IMR-90 (cell line): Measurements from ENCODE around the gene CTBP1. TPM values are rescaled to one million over a fixed set of nuclear protein-coding genes. Genes with fewer than 3 reads are reported as not detected.

ENCODE experiments used
- ATAC-seq: fragments of 200-7000 bp; cut with Tn5 transposase; 2 replicates; pipeline ENCODE4 v1.9.1; 2020; ENCODE audit warnings: low read depth, mild to moderate bottlenecking, moderate library complexity
- BruUV-seq: library from RNA; stranded (reverse); fragments of 400-500 nt; replicated peaks from 2 replicates; lab custom pipeline; 2021; lab: Mats Ljungman, UMichigan
- CTCF ChIA-PET: fragments of 300-600 bp; formaldehyde crosslinking; extraction: SDS; loops from one replicate; lab custom pipeline; 2021; ENCODE audit warnings: antibody characterized with exemption; lab: Yijun Ruan, JAX
- POLR2A ChIA-PET: fragments of 300-600 bp; sonication (Branson Sonifier 250); formaldehyde crosslinking; loops from one replicate; lab custom pipeline; 2022; ENCODE audit warnings: antibody characterized with exemption; ENCODE audit not compliant: unreplicated experiment; lab: Charles Lee
- DNase-seq: peaks from one replicate; pipeline ENCODE4 v3.0.0; 2013
- H2AFZ ChIP-seq: replicated peaks from 2 replicates; pipeline ENCODE3; 2013; ENCODE audit warnings: low read length, mild to moderate bottlenecking; ENCODE audit not compliant: poor library complexity
- H2AK5ac ChIP-seq: 2 replicates; pipeline ENCODE4 v1.6.1; 2013; ENCODE audit warnings: low read depth, low read length, inconsistent platforms
- H2AK9ac ChIP-seq: replicated peaks from 2 replicates; pipeline ENCODE3; 2013; ENCODE audit warnings: mild to moderate bottlenecking, low read depth, low read length, moderate library complexity; ENCODE audit not compliant: poor library complexity
- H2BK120ac ChIP-seq: 2 replicates; pipeline ENCODE4 v1.6.1; 2013; ENCODE audit warnings: low read depth, low read length, inconsistent platforms
- H2BK15ac ChIP-seq: 3 replicates; pipeline ENCODE4 v1.6.1; 2013; ENCODE audit warnings: low read depth, low read length, inconsistent platforms
- H2BK20ac ChIP-seq: 2 replicates; pipeline ENCODE4 v1.6.1; 2013; ENCODE audit warnings: low read depth, mild to moderate bottlenecking, inconsistent platforms, low read length, moderate library complexity
- H2BK5ac ChIP-seq: 2 replicates; pipeline ENCODE4 v1.6.1; 2013; ENCODE audit warnings: mild to moderate bottlenecking, low read depth, low read length, inconsistent platforms; ENCODE audit not compliant: poor library complexity, severe bottlenecking
- H3K14ac ChIP-seq: replicated peaks from 2 replicates; pipeline ENCODE4 v1.6.1; 2013; ENCODE audit warnings: low read depth, low read length, inconsistent platforms
- H3K18ac ChIP-seq: 2 replicates; pipeline ENCODE4 v1.6.1; 2013; ENCODE audit warnings: low read depth, low read length, control low read depth
- H3K23ac ChIP-seq: 2 replicates; pipeline ENCODE4 v1.6.1; 2013; ENCODE audit warnings: low read depth, low read length, inconsistent platforms
- H3K27ac ChIP-seq: 2 replicates; pipeline ENCODE4 v1.5.1; 2013; ENCODE audit warnings: mild to moderate bottlenecking, control low read depth, low read length; ENCODE audit not compliant: insufficient read depth
- H3K27me3 ChIP-seq: 2 replicates; pipeline ENCODE4 v1.6.1; 2013; ENCODE audit warnings: low read length; ENCODE audit not compliant: control insufficient read depth, insufficient read depth
- H3K36me3 ChIP-seq: 2 replicates; pipeline ENCODE4 v1.6.1; 2013; ENCODE audit warnings: low read length, mixed read lengths; ENCODE audit not compliant: control insufficient read depth, insufficient read depth
- H3K4ac ChIP-seq: 2 replicates; pipeline ENCODE4 v1.6.1; 2013; ENCODE audit warnings: low read depth, low read length, inconsistent platforms
- H3K4me1 ChIP-seq: 2 replicates; pipeline ENCODE4 v1.6.1; 2013; ENCODE audit warnings: low read length, mixed read lengths; ENCODE audit not compliant: control insufficient read depth, insufficient read depth
- H3K4me2 ChIP-seq: 2 replicates; pipeline ENCODE4 v1.6.1; 2013; ENCODE audit warnings: low read depth, mild to moderate bottlenecking, control low read depth, low read length, moderate library complexity
- H3K4me3 ChIP-seq: 2 replicates; pipeline ENCODE4 v1.5.1; 2013; ENCODE audit warnings: low read depth, mild to moderate bottlenecking, control low read depth, low read length, moderate library complexity; ENCODE audit not compliant: insufficient read depth
- H3K56ac ChIP-seq: 2 replicates; pipeline ENCODE4 v1.6.1; 2013; ENCODE audit warnings: low read length, inconsistent platforms; ENCODE audit not compliant: insufficient read depth; ENCODE audit errors: extremely low read depth
- H3K79me1 ChIP-seq, 2 experiments: 2 replicates each; pipeline ENCODE4 v1.6.1; 2013; ENCODE audit warnings: low read length in 2 of 2, inconsistent platforms in 1 of 2, low read depth in 1 of 2
- H3K9ac ChIP-seq: 2 replicates; pipeline ENCODE4 v1.6.1; 2013; ENCODE audit warnings: low read depth, low read length, control low read depth
- H3K9me1 ChIP-seq: 2 replicates; pipeline ENCODE4 v1.6.1; 2013; ENCODE audit warnings: low read length, inconsistent platforms; ENCODE audit not compliant: insufficient read depth
- H3K9me3 ChIP-seq: 2 replicates; pipeline ENCODE4 v1.6.1; 2013; ENCODE audit warnings: low read length; ENCODE audit not compliant: control insufficient read depth, insufficient read depth
- H4K20me1 ChIP-seq: 2 replicates; pipeline ENCODE4 v1.6.1; 2013; ENCODE audit warnings: low read length, inconsistent platforms; ENCODE audit not compliant: insufficient read depth
- H4K5ac ChIP-seq: 2 replicates; pipeline ENCODE4 v1.6.1; 2013; ENCODE audit warnings: mild to moderate bottlenecking, low read depth, low read length, control low read depth
- H4K8ac ChIP-seq, 2 experiments: 2 replicates each; pipeline ENCODE4 v1.6.1; 2013; ENCODE audit warnings: low read depth in 2 of 2, low read length in 2 of 2, control low read depth in 1 of 2, inconsistent platforms in 1 of 2
- H4K91ac ChIP-seq: 2 replicates; pipeline ENCODE4 v1.6.1; 2013; ENCODE audit warnings: low read depth, low read length, inconsistent platforms; ENCODE audit not compliant: insufficient read depth
- BHLHE40 ChIP-seq: fragments of 150-350 bp; IDR thresholded peaks from 2 replicates; pipeline ENCODE4 v1.6.1; 2016; ENCODE audit warnings: mild to moderate bottlenecking, low read depth, low read length
- CEBPB ChIP-seq: IDR thresholded peaks from 2 replicates; pipeline ENCODE4 v1.6.1; 2012; ENCODE audit warnings: low read depth, low read length, improper control_type of control experiment
- CHD1 ChIP-seq: IDR thresholded peaks from 2 replicates; pipeline ENCODE4 v1.6.1; 2012; ENCODE audit warnings: low read depth, low read length, improper control_type of control experiment
- CTCF ChIP-seq: conservative IDR thresholded peaks from 2 replicates; pipeline ENCODE4 v1.5.1; 2012; ENCODE audit warnings: mild to moderate bottlenecking, low read depth, low read length, improper control_type of control experiment
- ELK1 ChIP-seq: fragments of 150-350 bp; IDR thresholded peaks from 2 replicates; pipeline ENCODE4 v1.6.1; 2016; ENCODE audit warnings: low read depth, mild to moderate bottlenecking, low read length, moderate library complexity, borderline replicate concordance
- FOS ChIP-seq: fragments of 150-350 bp; IDR thresholded peaks from 2 replicates; pipeline ENCODE4 v1.6.1; 2016; ENCODE audit warnings: low read depth, low read length
- MAFK ChIP-seq: IDR thresholded peaks from 2 replicates; pipeline ENCODE4 v1.6.1; 2012; ENCODE audit warnings: low read depth, low read length, improper control_type of control experiment
- MAZ ChIP-seq: IDR thresholded peaks from 2 replicates; pipeline ENCODE4 v1.6.1; 2012; ENCODE audit warnings: low read depth, mild to moderate bottlenecking, low read length, improper control_type of control experiment, moderate library complexity, borderline replicate concordance
- MXI1 ChIP-seq: IDR thresholded peaks from 2 replicates; pipeline ENCODE4 v1.6.1; 2012; ENCODE audit warnings: low read depth, mild to moderate bottlenecking, low read length, moderate library complexity, borderline replicate concordance
- NFE2L2 ChIP-seq: fragments of 150-350 bp; IDR thresholded peaks from 2 replicates; pipeline ENCODE4 v1.6.1; 2016; ENCODE audit warnings: low read depth, mild to moderate bottlenecking, low read length
- POLR2A ChIP-seq: IDR thresholded peaks from 2 replicates; pipeline ENCODE4 v1.6.1; 2012; ENCODE audit warnings: mild to moderate bottlenecking, low read depth, low read length
- RAD21 ChIP-seq: IDR thresholded peaks from 2 replicates; pipeline ENCODE4 v1.6.1; 2012; ENCODE audit warnings: low read length, improper control_type of control experiment
- RCOR1 ChIP-seq: IDR thresholded peaks from 2 replicates; pipeline ENCODE4 v1.6.1; 2012; ENCODE audit warnings: mild to moderate bottlenecking, low read length, improper control_type of control experiment; ENCODE audit not compliant: insufficient replicate concordance
- RFX5 ChIP-seq: IDR thresholded peaks from 2 replicates; pipeline ENCODE4 v1.8.0; 2012; ENCODE audit warnings: low read depth, mild to moderate bottlenecking, low read length, moderate library complexity
- SMC3 ChIP-seq: fragments of 150-350 bp; IDR thresholded peaks from 2 replicates; pipeline ENCODE4 v1.6.1; 2016; ENCODE audit warnings: low read depth, mild to moderate bottlenecking, antibody characterized with exemption, low read length, moderate library complexity
- USF2 ChIP-seq: fragments of 150-350 bp; IDR thresholded peaks from 2 replicates; pipeline ENCODE4 v1.6.1; 2017; ENCODE audit warnings: mild to moderate bottlenecking, antibody characterized with exemption, low read length, low read depth
- WGBS, 2 experiments: methylation state at CpG; one replicate each; pipeline versions ENCODE4 v1.1.5 to v1.1.7; 2013; ENCODE audit warnings: missing lambda C conversion rate in 2 of 2; ENCODE audit not compliant: insufficient read length in 1 of 2; ENCODE audit errors: extremely low coverage in 2 of 2; 5-methylcytosine and 5-hydroxymethylcytosine counted together
- dilution Hi-C: fragments of 300-500 bp; cut with HindIII; formaldehyde crosslinking; loops from one replicate; pipeline ENCODE4 v1.14.3; 2018; ENCODE audit warnings: low sequenced_read_pairs; ENCODE audit not compliant: unreplicated experiment
- in situ Hi-C: fragments of 300-500 bp; cut with MboI; formaldehyde crosslinking; loops from 3 replicates; pipeline ENCODE4 v1.14.3; 2019; ENCODE audit warnings: low sequenced_read_pairs, inconsistent platforms, mixed read lengths
- intact Hi-C: fragments of 100-400 bp; cut with micrococcal nuclease; formaldehyde crosslinking; loops from 2 replicates; pipeline ENCODE4 v1.10.0; 2022
- polyA plus RNA-seq, 3 experiments: library from polyadenylated mRNA; depleted of rRNA; stranded (reverse); fragments of >200 nt; gene quantifications; 2 replicates each; pipeline ENCODE4 v1.2.3, GENCODE V29; 2012; ENCODE audit warnings: low replicate concordance in 1 of 3
- total RNA-seq: library from RNA; depleted of rRNA; stranded (reverse); fragments of >200 nt; gene quantifications from 2 replicates; pipeline ENCODE4 v1.2.3, GENCODE V29; 2012

The CTBP1 gene
- total and polyA plus RNA-seq, 2 of the 4 experiments (the other 2 are of a cell fraction): 147 to 212 TPM

GRCh38 chr4:1298461-1298860 lies 49.5 kb upstream of the CTBP1 start:
- no peak overlapping the region for H2AK9ac ChIP-seq
- no peaks in the 10 kb centered on the region for H3K9me3 ChIP-seq
- BruUV-seq: no TSS peak
- H2BK20ac ChIP-seq: no peak overlapping the region
- no peak overlapping the region for H4K8ac ChIP-seq
- peaks cover 2% of the 10 kb centered on the region; the same call in 1 of the 2 replicates for H3K4me1 ChIP-seq
- no peak overlapping the region for H4K91ac ChIP-seq
- H3K4ac ChIP-seq: no peak overlapping the region
- no peak overlapping the region for H2BK15ac ChIP-seq
- no peak for ATAC-seq
- H3K9me1 ChIP-seq: peaks cover 14% of the 10 kb centered on the region; the same call in 1 of the 2 replicates
- H3K18ac ChIP-seq: no peak overlapping the region
- no peak overlapping the region for H3K4me3 ChIP-seq
- H3K79me1 ChIP-seq: peaks cover 12 to 73% of the 10 kb centered on the region in 2 experiments
- no peak overlapping the region for H3K23ac ChIP-seq
- peaks cover 82% of the 10 kb centered on the region for H4K20me1 ChIP-seq
- TF ChIP-seq NFE2L2 (no peak), RAD21 (no peak), BHLHE40 (no peak), SMC3 (no peak), CTCF (no peak), CEBPB (no peak), MAFK (no peak), FOS (no peak), ELK1 (no peak), POLR2A (no peak), MAZ (no peak), MXI1 (no peak), USF2 (no peak), CHD1 (no peak), RCOR1 (no peak), RFX5 (no peak)
- in situ Hi-C loops: no loop called here
- no peak overlapping the region for H3K56ac ChIP-seq
- intact Hi-C loops: no loop called here
- H3K36me3 ChIP-seq: peaks cover 28% of the 10 kb centered on the region; the same call in 1 of the 2 replicates
- CTCF ChIA-PET: no interaction called here
- H3K27me3 ChIP-seq: no peaks in the 10 kb centered on the region
- dilution Hi-C loops: no loop called here
- DNase-seq: no peak
- H3K4me2 ChIP-seq: no peak overlapping the region
- H3K14ac ChIP-seq: no peak overlapping the region
- WGBS, 2 experiments: 100% methylated on average over 2 of the region's 7 CpGs; no CpG with 5 or more reads in 1 of the 2 experiments
- no peak overlapping the region for H4K5ac ChIP-seq
- POLR2A ChIA-PET: no interaction called here
- no peak overlapping the region for H3K27ac ChIP-seq
- no peak overlapping the region for H3K9ac ChIP-seq
- no peak overlapping the region for H2BK120ac ChIP-seq
- H2AK5ac ChIP-seq: no peak overlapping the region
- no peak overlapping the region for H2BK5ac ChIP-seq
- H2AFZ ChIP-seq: no peak overlapping the region
